Measurements from ENCODE around the gene DEFB125.
"Not testable (repeated sequence)": the region's sequence is repeated elsewhere in the genome, so short reads cannot be mapped to it uniquely, and the experiment has no call there.

The DEFB125 gene

GRCh38 chr20:90651-91050, 3.2 kb downstream of the DEFB125 start:
- Histone ChIP-seq H3K4me3 (ENCODE audit: low read length) (no peak overlapping the region), H3K9me3 (ENCODE audit: control insufficient read depth, insufficient read depth, low read length) (peaks cover 8% of the 10 kb centered on the region), H3K27ac (ENCODE audit: low read length) (no peak overlapping the region), H3K36me3 (ENCODE audit: control insufficient read depth, insufficient read depth, low read length) (no peaks in the 10 kb centered on the region), H3K4me1 (ENCODE audit: control insufficient read depth, insufficient read depth, low read length) (no peaks in the 10 kb centered on the region), H3K27me3 (ENCODE audit: control insufficient read depth, insufficient read depth, low read length) (no peaks in the 10 kb centered on the region)
- DNase-seq (ENCODE audit: low read depth, low spot score), result no peak

- H3K9me3 ChIP-seq (ENCODE audit: control insufficient read depth, insufficient read depth, low read length), result peaks cover 7% of the 10 kb centered on the region
- H3K4me3 ChIP-seq (ENCODE audit: low read length), result no peak overlapping the region
- H3K4me1 ChIP-seq (ENCODE audit: control insufficient read depth, insufficient read depth, low read length), result no peaks in the 10 kb centered on the region
- no peaks in the 10 kb centered on the region for H3K36me3 ChIP-seq (ENCODE audit: control insufficient read depth, insufficient read depth, low read length)
- no peak for DNase-seq (ENCODE audit: low read depth, low spot score)
- H3K27ac ChIP-seq (ENCODE audit: low read length), result no peak overlapping the region
- no peaks in the 10 kb centered on the region for H3K27me3 ChIP-seq (ENCODE audit: control insufficient read depth, insufficient read depth, low read length)
These were observed 6.2 kb downstream of the DEFB125 start for GRCh38 chr20:93641-94040.

- no peak for DNase-seq (ENCODE audit: low read depth, low spot score)
- no CpG with 5 or more reads among the region's 4 CpGs for WGBS (ENCODE audit: insufficient coverage, insufficient read length)
These were observed 7.7 kb downstream of the DEFB125 start for GRCh38 chr20:95215-95614.

DNA sequence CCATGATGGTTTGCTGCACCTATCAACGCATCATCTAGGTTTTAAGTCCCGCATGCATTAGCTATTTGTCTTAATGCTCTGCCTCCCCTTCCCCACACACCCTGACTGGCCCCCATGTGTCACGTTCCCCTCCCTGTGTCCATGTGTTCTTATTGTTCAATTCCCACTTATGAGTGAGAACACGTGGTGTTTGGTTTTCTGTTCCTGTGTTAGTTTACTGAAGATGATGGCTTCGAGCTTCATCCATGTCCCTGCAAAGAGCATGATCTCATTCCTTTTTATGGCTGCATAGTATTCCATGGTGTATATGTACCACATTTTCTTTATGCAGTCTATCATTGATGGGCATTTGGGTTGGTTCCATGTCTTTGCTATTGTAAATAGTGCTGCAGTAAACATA, 10.2 kb downstream of the DEFB125 start:
- not testable (repeated sequence) for H3K4me1 ChIP-seq (ENCODE audit: control insufficient read depth, insufficient read depth, low read length); H3K27ac ChIP-seq (ENCODE audit: low read length); DNase-seq (ENCODE audit: low read depth, low spot score); H3K4me3 ChIP-seq (ENCODE audit: low read length); H3K9me3 ChIP-seq (ENCODE audit: control insufficient read depth, insufficient read depth, low read length); H3K36me3 ChIP-seq (ENCODE audit: control insufficient read depth, insufficient read depth, low read length); H3K27me3 ChIP-seq (ENCODE audit: control insufficient read depth, insufficient read depth, low read length)
- WGBS (ENCODE audit: insufficient coverage, insufficient read length), result no CpG with 5 or more reads among the region's 5 CpGs

More at GRCh38 chr20:95215-95614, 7.7 kb downstream of the DEFB125 start:
- Histone ChIP-seq H3K36me3 (ENCODE audit: control insufficient read depth, insufficient read depth, low read length) (no peaks in the 10 kb centered on the region), H3K4me3 (ENCODE audit: low read length) (no peak overlapping the region), H3K4me1 (ENCODE audit: control insufficient read depth, insufficient read depth, low read length) (no peaks in the 10 kb centered on the region), H3K27ac (ENCODE audit: low read length) (no peak overlapping the region), H3K27me3 (ENCODE audit: control insufficient read depth, insufficient read depth, low read length) (no peaks in the 10 kb centered on the region), H3K9me3 (ENCODE audit: control insufficient read depth, insufficient read depth, low read length) (peaks cover 7% of the 10 kb centered on the region)

DNA sequence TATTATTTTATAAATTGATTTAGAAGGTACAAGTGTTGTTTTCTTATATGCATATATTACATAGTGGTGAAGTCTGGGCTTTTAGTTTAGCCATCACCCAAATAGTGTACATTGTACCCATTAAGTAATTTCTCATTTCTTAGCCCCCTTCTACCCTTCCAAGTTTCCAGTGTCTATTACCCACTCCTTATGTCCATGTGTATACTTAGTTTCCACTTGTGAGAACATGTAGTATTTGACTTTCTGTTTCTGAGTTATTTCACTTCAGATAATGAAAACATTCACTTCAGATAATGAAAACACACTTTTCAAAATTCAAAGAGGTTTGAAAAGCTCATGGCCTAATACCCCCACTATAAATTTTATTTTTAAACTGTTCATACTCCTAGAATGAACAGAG, 14.5 kb downstream of the DEFB125 start:
- Histone ChIP-seq H3K36me3 (ENCODE audit: control insufficient read depth, insufficient read depth, low read length) (no peaks in the 10 kb centered on the region; the same call in 1 of the 2 replicates), H3K9me3 (ENCODE audit: control insufficient read depth, insufficient read depth, low read length) (peaks cover 9% of the 10 kb centered on the region), H3K4me1 (ENCODE audit: control insufficient read depth, insufficient read depth, low read length) (no peaks in the 10 kb centered on the region), H3K27ac (ENCODE audit: low read length) (no peak overlapping the region), H3K4me3 (ENCODE audit: low read length) (no peak overlapping the region), H3K27me3 (ENCODE audit: control insufficient read depth, insufficient read depth, low read length) (no peaks in the 10 kb centered on the region)
- no peak for DNase-seq (ENCODE audit: low read depth, low spot score)

DNA sequence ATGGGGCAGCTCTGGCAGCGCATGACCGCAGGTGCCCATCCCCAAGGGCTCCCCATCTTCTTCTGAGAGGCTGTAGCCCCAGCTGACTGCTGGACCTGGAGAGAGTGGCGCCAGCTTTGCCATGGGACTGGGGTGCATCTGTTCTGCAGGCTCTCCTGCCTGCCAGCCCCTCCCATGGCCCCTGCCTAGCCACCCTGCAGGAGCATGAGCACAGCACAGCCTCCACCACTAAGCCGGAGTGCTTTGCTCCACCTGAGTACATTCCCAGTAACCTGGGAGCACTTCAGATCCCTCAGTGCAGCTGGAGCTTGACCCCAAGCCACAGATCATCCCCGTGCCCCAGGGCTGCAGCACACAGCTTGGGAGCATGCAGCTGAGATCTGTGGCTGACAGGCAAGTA, 16.0 kb downstream of the DEFB125 start:
- no peak for DNase-seq (ENCODE audit: low read depth, low spot score)
- H3K27ac ChIP-seq (ENCODE audit: low read length), result no peak overlapping the region
- no peak overlapping the region for H3K4me3 ChIP-seq (ENCODE audit: low read length)
- WGBS (ENCODE audit: insufficient coverage, insufficient read length), result no CpG with 5 or more reads among the region's 5 CpGs
- H3K4me1 ChIP-seq (ENCODE audit: control insufficient read depth, insufficient read depth, low read length), result no peaks in the 10 kb centered on the region
- H3K27me3 ChIP-seq (ENCODE audit: control insufficient read depth, insufficient read depth, low read length), result no peaks in the 10 kb centered on the region
- no peaks in the 10 kb centered on the region; the same call in 1 of the 2 replicates for H3K36me3 ChIP-seq (ENCODE audit: control insufficient read depth, insufficient read depth, low read length)
- H3K9me3 ChIP-seq (ENCODE audit: control insufficient read depth, insufficient read depth, low read length), result peaks cover 9% of the 10 kb centered on the region

DNA sequence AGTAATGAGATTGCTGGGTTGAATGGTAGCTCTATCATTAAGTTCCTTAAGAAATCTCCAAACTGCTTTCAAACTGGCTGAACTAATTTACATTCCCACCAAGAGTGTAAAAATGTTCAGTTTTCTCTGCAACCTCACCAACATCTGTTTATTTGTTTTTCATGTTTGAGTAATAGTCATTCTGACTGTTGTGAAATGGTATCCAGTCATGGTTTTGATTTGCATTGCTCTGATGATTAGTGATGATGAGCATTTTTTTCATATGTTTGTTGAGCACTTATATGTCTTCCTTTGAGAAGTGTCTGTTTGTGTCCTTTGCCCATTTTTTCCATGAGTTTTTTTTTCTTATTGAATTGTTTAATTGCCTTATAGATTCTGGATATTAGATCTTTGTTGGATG, 24.9 kb downstream of the DEFB125 start:
- H3K27me3 ChIP-seq (ENCODE audit: control insufficient read depth, insufficient read depth, low read length), result no peaks in the 10 kb centered on the region
- H3K4me1 ChIP-seq (ENCODE audit: control insufficient read depth, insufficient read depth, low read length), result no peaks in the 10 kb centered on the region
- DNase-seq (ENCODE audit: low read depth, low spot score), result no peak
- peaks cover 5% of the 10 kb centered on the region for H3K9me3 ChIP-seq (ENCODE audit: control insufficient read depth, insufficient read depth, low read length)
- H3K27ac ChIP-seq (ENCODE audit: low read length), result no peak overlapping the region
- H3K36me3 ChIP-seq (ENCODE audit: control insufficient read depth, insufficient read depth, low read length), result no peaks in the 10 kb centered on the region
- no peak overlapping the region for H3K4me3 ChIP-seq (ENCODE audit: low read length)

- Histone ChIP-seq H3K27ac (ENCODE audit: low read length) (no peak overlapping the region), H3K27me3 (ENCODE audit: control insufficient read depth, insufficient read depth, low read length) (no peaks in the 10 kb centered on the region), H3K4me1 (ENCODE audit: control insufficient read depth, insufficient read depth, low read length) (no peaks in the 10 kb centered on the region), H3K9me3 (ENCODE audit: control insufficient read depth, insufficient read depth, low read length) (peaks cover 5% of the 10 kb centered on the region), H3K4me3 (ENCODE audit: low read length) (no peak overlapping the region), H3K36me3 (ENCODE audit: control insufficient read depth, insufficient read depth, low read length) (no peaks in the 10 kb centered on the region)
- DNase-seq (ENCODE audit: low read depth, low spot score), result no peak
These were observed 30.0 kb downstream of the DEFB125 start for GRCh38 chr20:117518-117917.

- not testable (repeated sequence) for H3K9me3 ChIP-seq (ENCODE audit: control insufficient read depth, insufficient read depth, low read length); H3K36me3 ChIP-seq (ENCODE audit: control insufficient read depth, insufficient read depth, low read length); H3K27ac ChIP-seq (ENCODE audit: low read length); H3K4me3 ChIP-seq (ENCODE audit: low read length); DNase-seq (ENCODE audit: low read depth, low spot score); H3K27me3 ChIP-seq (ENCODE audit: control insufficient read depth, insufficient read depth, low read length); H3K4me1 ChIP-seq (ENCODE audit: control insufficient read depth, insufficient read depth, low read length)
- no CpG with 5 or more reads among the region's 28 CpGs for WGBS (ENCODE audit: insufficient coverage, insufficient read length)
These were observed 42.4 kb downstream of the DEFB125 start for GRCh38 chr20:129786-130323.

DNA sequence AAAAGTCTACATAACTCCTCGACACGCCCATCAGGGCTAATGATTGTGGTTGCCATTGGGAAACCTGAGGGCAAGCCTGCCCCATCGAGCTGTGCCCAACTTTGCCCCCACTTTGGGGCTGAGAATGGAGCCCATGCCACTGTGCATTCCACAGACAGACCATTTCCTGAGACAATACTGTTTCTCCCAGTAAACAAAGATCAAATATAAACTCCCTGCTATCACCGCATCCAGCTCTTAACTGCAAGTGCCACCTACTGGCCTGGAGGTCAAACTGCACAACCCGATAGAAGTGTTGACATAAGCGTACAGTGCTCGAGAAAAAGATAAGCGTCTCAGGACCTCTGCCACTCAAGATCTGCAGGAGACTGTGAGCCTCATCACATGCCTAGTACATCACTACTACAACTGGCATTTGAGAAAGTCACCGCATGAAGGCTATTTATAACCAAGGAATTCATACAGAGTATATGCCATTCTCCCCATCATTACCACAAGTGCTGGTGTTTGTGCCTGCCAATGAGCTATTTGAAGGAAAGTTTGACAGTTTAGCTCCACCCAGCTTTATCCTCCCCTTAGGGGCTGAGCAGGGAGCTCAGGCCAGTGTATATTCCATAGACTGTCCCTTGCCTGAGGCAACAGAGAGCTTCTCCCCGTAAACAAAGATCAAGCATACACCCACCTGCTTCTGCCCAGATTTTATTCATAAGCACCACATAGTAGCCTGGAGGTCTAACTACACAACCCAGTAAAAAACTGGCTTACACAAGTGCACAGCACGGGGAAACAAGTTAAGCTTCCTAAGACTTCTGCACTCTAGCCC, 50.4 kb downstream of the DEFB125 start:
- no peaks in the 10 kb centered on the region for H3K4me1 ChIP-seq (ENCODE audit: control insufficient read depth, insufficient read depth, low read length)
- DNase-seq (ENCODE audit: low read depth, low spot score), result no peak
- H3K36me3 ChIP-seq (ENCODE audit: control insufficient read depth, insufficient read depth, low read length), result no peaks in the 10 kb centered on the region
- no CpG with 5 or more reads among the region's 11 CpGs for WGBS (ENCODE audit: insufficient coverage, insufficient read length)
- H3K27me3 ChIP-seq (ENCODE audit: control insufficient read depth, insufficient read depth, low read length), result no peaks in the 10 kb centered on the region
- peaks cover 3% of the 10 kb centered on the region; the same call in 1 of the 2 replicates for H3K9me3 ChIP-seq (ENCODE audit: control insufficient read depth, insufficient read depth, low read length)
- no peak overlapping the region for H3K4me3 ChIP-seq (ENCODE audit: low read length)
- H3K27ac ChIP-seq (ENCODE audit: low read length), result no peak overlapping the region

- DNase-seq (ENCODE audit: low read depth, low spot score), result no peak
- Histone ChIP-seq H3K27ac (ENCODE audit: low read length) (no peak within 1 kb of the TSS), H3K9me3 (ENCODE audit: control insufficient read depth, insufficient read depth, low read length) (peaks cover 3% of the 10 kb centered on the region; the same call in 1 of the 2 replicates), H3K36me3 (ENCODE audit: control insufficient read depth, insufficient read depth, low read length) (no peaks in the 10 kb centered on the region), H3K27me3 (ENCODE audit: control insufficient read depth, insufficient read depth, low read length) (no peaks in the 10 kb centered on the region), H3K4me1 (ENCODE audit: control insufficient read depth, insufficient read depth, low read length) (no peaks in the 10 kb centered on the region), H3K4me3 (ENCODE audit: low read length) (no peak within 1 kb of the TSS)
- WGBS (ENCODE audit: insufficient coverage, insufficient read length), result no CpG with 5 or more reads among the region's 1 CpG
These were observed 54.8 kb downstream of the DEFB125 start, which contains the start of gene DEFB126 for GRCh38 chr20:142290-142689. Gene DEFB126, plus strand, starts transcription at chr20:142590. Its CDS starts 39 bp downstream, at chr20:142629.

All from iPS DF 6.9 (cell line).